GM23338 (cell line): ENCODE measurements around the gene SLC25A25. TPM values are rescaled to one million over a fixed set of nuclear protein-coding genes. Genes with fewer than 3 reads are reported as not detected.

Experiments used
- ATAC-seq: fragments of 200-7000 bp; cut with Tn5 transposase; 3 replicates; pipeline ENCODE4 v1.9.1; 2020
- DNase-seq: peaks from one replicate; pipeline ENCODE4 v3.0.0-alpha.2; 2015; ENCODE audit warnings: low spot score
- H2AFZ ChIP-seq: fragments of 200-600 bp; sonication (generic); 2 replicates; pipeline ENCODE4 v1.8.0; 2016; ENCODE audit warnings: antibody characterized with exemption, mild to moderate bottlenecking, moderate library complexity
- H3F3A ChIP-seq: fragments of 200-600 bp; sonication (generic); replicated peaks from 2 replicates; pipeline ENCODE4 v1.8.0; 2017; ENCODE audit warnings: antibody characterized with exemption, mixed run types, low read depth
- H3K27ac ChIP-seq: fragments of 200-600 bp; sonication (generic); 2 replicates; pipeline ENCODE4 v1.6.1; 2016; ENCODE audit warnings: low read depth
- H3K27me3 ChIP-seq: fragments of 200-600 bp; sonication (generic); 2 replicates; pipeline ENCODE4 v1.8.0; 2016; ENCODE audit warnings: mild to moderate bottlenecking, mixed run types, moderate library complexity; ENCODE audit not compliant: insufficient read depth
- H3K36me3 ChIP-seq: fragments of 200-600 bp; sonication (generic); 2 replicates; pipeline ENCODE4 v1.8.0; 2016; ENCODE audit warnings: mild to moderate bottlenecking; ENCODE audit not compliant: insufficient read depth
- H3K4me1 ChIP-seq: fragments of 200-600 bp; sonication (generic); 2 replicates; pipeline ENCODE4 v1.8.0; 2016; ENCODE audit warnings: mild to moderate bottlenecking, moderate library complexity; ENCODE audit not compliant: insufficient read depth
- H3K4me2 ChIP-seq: fragments of 200-600 bp; sonication (generic); 2 replicates; pipeline ENCODE4 v1.7.1; 2017; ENCODE audit warnings: mixed run types
- H3K4me3 ChIP-seq: fragments of 200-600 bp; sonication (generic); 2 replicates; pipeline ENCODE4 v1.6.1; 2016; ENCODE audit warnings: mixed run types
- H3K79me2 ChIP-seq: fragments of 200-600 bp; sonication (generic); replicated peaks from 2 replicates; pipeline ENCODE4 v1.8.0; 2017; ENCODE audit warnings: mild to moderate bottlenecking; ENCODE audit not compliant: insufficient read depth
- H3K9me2 ChIP-seq: fragments of 200-600 bp; sonication (generic); 2 replicates; pipeline ENCODE4 v1.8.0; 2017; ENCODE audit not compliant: insufficient read depth
- H4K20me1 ChIP-seq: fragments of 200-600 bp; sonication (generic); replicated peaks from 2 replicates; pipeline ENCODE4 v1.8.0; 2017; ENCODE audit warnings: mild to moderate bottlenecking; ENCODE audit not compliant: insufficient read depth
- H3K27ac Mint-ChIP-seq: 2 replicates; pipeline ENCODE4 v1.8.0; 2020; ENCODE audit warnings: inconsistent platforms, mild to moderate bottlenecking, moderate library complexity, mixed read lengths
- H3K27me3 Mint-ChIP-seq: 3 replicates; pipeline ENCODE4 v1.8.0; 2022; ENCODE audit warnings: low read depth, mild to moderate bottlenecking, moderate library complexity, mixed read lengths, inconsistent platforms; ENCODE audit not compliant: insufficient read depth, poor library complexity
- H3K36me3 Mint-ChIP-seq: 3 replicates; pipeline ENCODE4 v1.8.0; 2021; ENCODE audit warnings: low read depth, mild to moderate bottlenecking, inconsistent platforms, moderate library complexity, mixed read lengths
- H3K4me1 Mint-ChIP-seq: 3 replicates; pipeline ENCODE4 v1.8.0; 2020; ENCODE audit warnings: mild to moderate bottlenecking, inconsistent platforms, mixed read lengths
- H3K4me3 Mint-ChIP-seq: 3 replicates; pipeline ENCODE4 v1.8.0; 2021; ENCODE audit warnings: moderate library complexity, mild to moderate bottlenecking, inconsistent platforms, mixed read lengths
- H3K9me3 Mint-ChIP-seq: 3 replicates; pipeline ENCODE4 v1.8.0; 2020; ENCODE audit warnings: moderate library complexity, mild to moderate bottlenecking, inconsistent platforms, mixed read lengths
- JUNB ChIP-seq: IDR thresholded peaks from one replicate; pipeline ENCODE4 v1.6.1; 2016; ENCODE audit warnings: antibody characterized with exemption; ENCODE audit not compliant: unreplicated experiment
- NANOG ChIP-seq: IDR thresholded peaks from 2 replicates; pipeline ENCODE4 v1.6.1; 2016; ENCODE audit warnings: antibody characterized with exemption, borderline replicate concordance
- POLR2AphosphoS5 ChIP-seq: IDR thresholded peaks from 2 replicates; pipeline ENCODE4 v1.6.1; 2016; ENCODE audit warnings: antibody characterized with exemption, low read depth
- STAT1 ChIP-seq: IDR thresholded peaks from one replicate; pipeline ENCODE4 v1.6.1; 2016; ENCODE audit warnings: antibody characterized with exemption; ENCODE audit not compliant: unreplicated experiment
- ZNF114 ChIP-seq: fragments of 250-450 bp; sonication (Bioruptor Pico); IDR thresholded peaks from 2 replicates; pipeline ENCODE4 v1.5.0; 2020; ENCODE audit warnings: mild to moderate bottlenecking, moderate library complexity
- ZNF331 ChIP-seq: fragments of 250-450 bp; sonication (Bioruptor Pico); IDR thresholded peaks from 2 replicates; pipeline ENCODE4 v1.5.0; 2020; ENCODE audit warnings: low read depth, mild to moderate bottlenecking, moderate library complexity
- ZNF462 ChIP-seq: fragments of 250-450 bp; sonication (Bioruptor Pico); IDR thresholded peaks from 2 replicates; pipeline ENCODE4 v1.5.0; 2020; ENCODE audit warnings: mild to moderate bottlenecking, moderate library complexity
- polyA plus RNA-seq: library from polyadenylated mRNA; unstranded; fragments of >200 nt; fragmentation: Nextera tagmentation; extraction: Ambion mirVana; gene quantifications from 2 replicates; pipeline ENCODE4 v1.2.1, GENCODE V29; 2016
- total RNA-seq: library from RNA; depleted of rRNA; stranded (reverse); fragments of >200 nt; shearing (Covaris generic); gene quantifications from 2 replicates; pipeline ENCODE4 v1.2.3, GENCODE V29; 2014
- TF ChIP-seq, protein P1 (sequence below), 2 experiments: fragments of 200-600 bp in 1 of 2; sonication (generic) in 1 of 2; conservative IDR thresholded peaks; 2 replicates each; pipeline versions ENCODE4 v1.5.1 to v1.6.1; 2016 to 2017; ENCODE audit warnings: antibody characterized with exemption in 2 of 2, low read depth in 2 of 2, mild to moderate bottlenecking in 2 of 2, moderate library complexity in 1 of 2

The SLC25A25 gene
- total and polyA plus RNA-seq, 2 experiments from 2014 or later, result 7.1 to 27.0 TPM

- Mint-ChIP-seq H3K4me1 (peaks cover 4% of the 10 kb centered on the region), H3K27ac (no peak overlapping the region), H3K9me3 (no peaks in the 10 kb centered on the region), H3K27me3 (peaks cover 2% of the 10 kb centered on the region), H3K4me3 (no peak overlapping the region), H3K36me3 (no peaks in the 10 kb centered on the region)
- ATAC-seq (no peak), DNase-seq (no peak)
- no peaks in the 10 kb centered on the region for H3K4me1 ChIP-seq
- H3K79me2 ChIP-seq, result no peaks in the 10 kb centered on the region
- H3K27me3 ChIP-seq, result no peaks in the 10 kb centered on the region
- no peak overlapping the region for H2AFZ ChIP-seq
- no peak overlapping the region for H3K4me3 ChIP-seq
- no peaks in the 10 kb centered on the region for H4K20me1 ChIP-seq
- H3K36me3 ChIP-seq, result no peaks in the 10 kb centered on the region
- H3K9me2 ChIP-seq, result no peaks in the 10 kb centered on the region
- no peak overlapping the region for H3K27ac ChIP-seq
- H3K4me2 ChIP-seq, result no peak overlapping the region
- no peaks in the 10 kb centered on the region for H3F3A ChIP-seq
- TF ChIP-seq POLR2AphosphoS5 (no peak), STAT1 (no peak), NANOG (no peak), ZNF114 (CRISPR knock-in tag) (no peak), ZNF462 (CRISPR knock-in tag) (no peak), ZNF331 (CRISPR knock-in tag) (no peak), JUNB (no peak)
- TF ChIP-seq, protein P1, sequence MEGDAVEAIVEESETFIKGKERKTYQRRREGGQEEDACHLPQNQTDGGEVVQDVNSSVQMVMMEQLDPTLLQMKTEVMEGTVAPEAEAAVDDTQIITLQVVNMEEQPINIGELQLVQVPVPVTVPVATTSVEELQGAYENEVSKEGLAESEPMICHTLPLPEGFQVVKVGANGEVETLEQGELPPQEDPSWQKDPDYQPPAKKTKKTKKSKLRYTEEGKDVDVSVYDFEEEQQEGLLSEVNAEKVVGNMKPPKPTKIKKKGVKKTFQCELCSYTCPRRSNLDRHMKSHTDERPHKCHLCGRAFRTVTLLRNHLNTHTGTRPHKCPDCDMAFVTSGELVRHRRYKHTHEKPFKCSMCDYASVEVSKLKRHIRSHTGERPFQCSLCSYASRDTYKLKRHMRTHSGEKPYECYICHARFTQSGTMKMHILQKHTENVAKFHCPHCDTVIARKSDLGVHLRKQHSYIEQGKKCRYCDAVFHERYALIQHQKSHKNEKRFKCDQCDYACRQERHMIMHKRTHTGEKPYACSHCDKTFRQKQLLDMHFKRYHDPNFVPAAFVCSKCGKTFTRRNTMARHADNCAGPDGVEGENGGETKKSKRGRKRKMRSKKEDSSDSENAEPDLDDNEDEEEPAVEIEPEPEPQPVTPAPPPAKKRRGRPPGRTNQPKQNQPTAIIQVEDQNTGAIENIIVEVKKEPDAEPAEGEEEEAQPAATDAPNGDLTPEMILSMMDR (conservative IDR thresholded peaks at IDR 0.05; ENCODE audit: low read depth in 2 of 2), result no peak
These were observed 73.6 kb downstream of the SLC25A25 start for GRCh38 chr9:128141604-128142003.
